GF-D8 (cell line): ENCODE data around the gene NR6A1.
"Not testable (repeated sequence)": the region's sequence is repeated elsewhere in the genome, so short reads cannot be mapped to it uniquely, and the experiment has no call there.

Experiments
- DNase-seq: peaks from one replicate; lab custom pipeline; 2025; lab: John Stamatoyannopoulos, UW

NR6A1 gene

DNA sequence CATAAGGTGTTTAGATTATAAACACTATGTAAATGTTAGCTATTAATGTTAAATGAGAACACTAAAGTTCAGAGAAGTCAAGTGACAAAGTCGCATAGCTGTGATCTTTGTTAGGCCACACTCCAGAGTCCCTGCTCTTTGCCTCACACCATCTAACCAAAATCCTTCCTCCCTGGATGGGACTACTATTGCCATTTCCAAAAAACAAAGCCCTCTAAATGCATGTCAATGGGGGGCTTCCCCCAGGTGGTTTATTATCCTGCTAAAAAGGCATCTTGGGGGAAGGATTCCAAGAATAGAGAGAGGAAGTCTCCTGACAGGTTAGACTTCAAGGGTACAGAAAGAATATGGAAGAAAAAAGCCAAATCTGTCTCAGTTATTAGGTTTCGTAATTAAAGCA, 10.4 kb downstream of the NR6A1 start:
- DNase-seq, result no peak

DNA sequence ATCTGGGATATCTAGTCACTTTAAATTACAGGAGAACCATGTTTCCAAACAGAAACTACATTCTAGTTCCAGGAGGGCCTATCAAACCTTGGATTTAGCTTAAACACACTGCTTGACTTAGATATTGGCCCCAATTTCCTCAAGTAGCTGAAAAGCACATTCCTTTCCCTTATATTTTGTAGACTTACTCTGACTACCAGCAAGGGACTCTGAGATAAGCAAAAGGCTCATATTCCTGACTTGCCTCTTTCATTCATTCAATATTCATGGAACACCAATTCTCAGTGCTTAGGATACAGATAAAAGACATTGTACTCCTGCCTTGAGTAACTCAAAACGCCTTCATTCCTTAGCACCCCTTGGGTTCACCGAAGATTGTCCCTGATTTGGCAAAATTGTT, 11.8 kb downstream of the NR6A1 start:
- no peak for DNase-seq

DNA sequence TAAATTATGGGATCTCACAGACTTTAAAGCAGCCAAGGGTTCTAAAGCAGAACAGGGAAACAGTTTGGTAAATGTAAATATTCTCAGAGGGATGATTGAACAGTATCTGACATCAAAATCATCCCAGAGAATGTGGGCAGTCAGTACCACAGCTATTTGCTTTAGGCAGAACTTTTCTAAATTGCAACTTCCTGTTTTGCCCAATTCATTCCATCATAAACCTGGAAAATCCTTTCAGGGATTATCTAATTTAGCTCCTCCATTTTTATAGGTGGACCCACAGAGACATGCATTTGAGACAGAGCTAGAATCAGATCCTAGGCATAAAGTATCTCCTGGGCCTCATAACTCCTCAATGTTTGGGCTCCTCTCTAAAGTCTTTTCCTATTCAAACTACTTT, 12.4 kb downstream of the NR6A1 start:
- no peak for DNase-seq

GRCh38 chr9:124758061-124758460, 13.1 kb downstream of the NR6A1 start:
- peak; percentile 85 for DNase-seq

DNA sequence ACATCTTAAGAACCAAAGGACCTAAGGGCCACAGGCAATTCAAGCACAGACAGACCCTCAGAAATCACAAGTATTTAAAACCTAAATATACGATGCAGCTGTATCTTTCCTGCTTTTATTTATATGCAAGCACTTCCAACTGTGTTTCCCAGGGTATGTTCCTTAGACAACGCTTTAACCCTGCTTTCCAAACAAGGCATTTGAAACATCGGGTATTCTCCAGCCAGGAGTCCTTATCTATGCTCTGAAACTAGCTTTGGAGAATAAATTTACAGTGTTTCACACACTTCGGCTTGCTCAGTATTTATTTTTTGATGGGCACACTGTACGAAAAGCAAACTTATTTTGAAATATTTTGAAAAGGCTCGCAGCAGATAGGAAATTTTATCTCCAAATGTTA, 13.5 kb downstream of the NR6A1 start:
- no peak for DNase-seq

- no peak for DNase-seq
These were observed 15.1 kb downstream of the NR6A1 start for GRCh38 chr9:124756011-124756410.

DNA sequence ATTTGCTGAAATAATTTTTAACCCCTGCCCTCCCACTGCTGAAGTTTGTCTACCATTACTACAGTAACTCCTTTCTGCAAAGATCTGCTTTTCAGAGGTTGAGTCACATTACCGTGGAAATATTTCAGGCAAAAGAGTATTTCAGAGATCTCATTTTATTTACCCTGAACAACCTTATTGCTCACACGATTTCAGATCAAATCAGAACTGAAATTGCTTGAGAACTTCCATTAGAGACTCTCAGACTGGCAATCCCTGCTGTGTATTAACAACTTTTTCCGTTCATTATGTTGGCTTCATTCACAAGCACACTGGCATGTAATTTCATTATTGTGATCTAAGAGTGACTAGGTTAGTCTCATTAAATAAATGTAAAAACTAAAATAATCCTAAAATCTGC, 16.1 kb downstream of the NR6A1 start:
- DNase-seq, result no peak

DNA sequence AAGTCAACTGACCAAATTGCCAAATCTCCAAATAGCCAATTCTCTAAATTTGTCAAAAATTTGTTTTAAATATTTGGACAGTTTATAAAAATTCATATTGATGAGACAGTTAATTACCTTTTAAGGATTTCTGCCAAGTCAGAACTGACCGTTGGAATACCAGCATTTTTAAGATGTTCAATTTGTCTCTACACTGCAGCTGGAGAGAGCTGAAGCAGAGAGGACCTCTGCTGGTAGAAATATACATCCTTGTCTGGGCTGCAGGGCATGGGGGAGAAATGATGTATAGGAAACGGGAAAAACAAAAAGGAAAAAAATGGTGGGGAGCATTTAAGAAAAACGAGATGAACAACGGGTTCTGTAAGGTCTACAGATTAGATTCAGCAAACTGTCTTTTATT, 16.8 kb downstream of the NR6A1 start:
- no peak for DNase-seq

- DNase-seq, result no peak
These were observed 18.1 kb downstream of the NR6A1 start for GRCh38 chr9:124752967-124753366.

GRCh38 chr9:124749781-124750180, 21.3 kb downstream of the NR6A1 start:
- DNase-seq, result no peak

DNA sequence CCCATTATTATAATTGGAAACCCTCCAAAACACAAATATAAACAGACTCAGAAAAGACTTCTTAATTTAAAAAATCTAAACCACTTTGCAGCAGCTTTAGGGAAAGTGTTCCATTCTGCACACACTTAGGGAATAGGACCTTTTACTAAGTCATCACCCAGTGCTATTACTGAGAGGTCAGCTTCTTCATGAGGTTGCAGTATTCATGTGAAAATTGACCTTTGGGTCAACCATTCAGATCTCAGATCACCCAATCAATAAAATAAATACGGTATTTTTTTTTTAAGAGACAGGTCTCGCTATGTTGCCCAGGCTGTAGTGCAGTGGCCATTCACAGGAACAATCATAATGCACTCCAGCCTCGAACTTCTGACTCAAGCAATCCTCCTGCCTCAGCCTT, 21.8 kb downstream of the NR6A1 start:
- DNase-seq, result no peak

DNA sequence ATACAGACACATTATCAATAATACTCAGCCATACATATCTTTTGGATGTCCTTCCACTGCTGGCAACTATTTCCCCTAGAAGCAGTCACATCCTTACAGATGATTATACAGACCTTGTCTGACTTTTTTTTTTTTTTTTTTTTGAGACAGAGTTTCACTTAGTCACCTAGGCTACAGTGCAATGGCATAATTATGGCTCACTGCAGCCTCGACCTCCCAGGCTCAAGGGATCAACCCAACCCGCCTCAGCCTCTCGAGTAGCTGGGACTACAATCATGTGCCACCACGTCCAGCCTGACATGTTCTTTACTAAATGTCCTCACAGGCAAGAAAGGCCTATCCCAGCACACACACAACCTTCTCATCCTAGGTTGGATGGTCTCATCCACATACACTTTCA, 24.0 kb downstream of the NR6A1 start:
- DNase-seq, result no peak

GRCh38 chr9:124743686-124744348, 27.3 kb downstream of the NR6A1 start:
- no peak for DNase-seq

DNA sequence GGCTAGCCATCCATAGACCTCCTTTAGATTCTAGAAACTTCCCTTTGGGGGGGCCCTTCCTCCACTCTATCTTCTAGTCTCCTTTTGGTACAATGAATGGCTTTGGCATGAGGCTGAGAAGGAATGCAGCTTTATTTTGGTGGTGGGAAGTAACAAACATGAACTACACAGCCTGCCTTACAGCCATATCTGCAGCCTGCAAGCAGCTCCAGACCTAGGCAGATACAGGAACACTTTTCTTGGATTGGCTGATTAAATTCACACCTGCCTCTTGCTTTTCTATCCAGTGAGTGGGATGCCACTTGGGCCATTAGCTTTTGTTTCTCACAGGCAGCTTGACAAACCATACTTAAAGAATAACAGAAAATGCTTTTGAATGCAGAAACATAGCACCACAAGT, 28.2 kb downstream of the NR6A1 start:
- no peak for DNase-seq

- DNase-seq, result no peak
These were observed 29.4 kb downstream of the NR6A1 start for GRCh38 chr9:124741662-124742061.

- no peak for DNase-seq
These were observed 30.0 kb downstream of the NR6A1 start for GRCh38 chr9:124741149-124741548.

DNA sequence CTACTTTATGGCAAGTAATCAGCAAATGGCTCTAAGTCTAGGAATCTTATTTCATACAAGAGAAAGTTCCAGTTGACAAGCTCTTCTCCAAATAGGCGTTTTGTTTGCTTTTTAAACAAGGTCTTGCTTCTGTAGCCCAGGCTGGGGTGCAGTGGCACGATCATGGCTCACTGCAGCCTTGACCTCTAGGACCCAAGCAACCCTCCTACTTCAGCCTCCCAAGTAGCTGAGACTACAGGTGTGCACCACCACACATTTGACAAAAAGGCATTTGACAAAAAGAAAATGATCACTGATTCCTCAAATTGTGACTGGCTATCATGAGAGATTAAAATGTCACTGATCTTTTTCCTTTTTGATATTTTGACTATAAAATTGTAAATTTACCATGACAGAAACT, 31.8 kb downstream of the NR6A1 start:
- DNase-seq, result no peak

DNA sequence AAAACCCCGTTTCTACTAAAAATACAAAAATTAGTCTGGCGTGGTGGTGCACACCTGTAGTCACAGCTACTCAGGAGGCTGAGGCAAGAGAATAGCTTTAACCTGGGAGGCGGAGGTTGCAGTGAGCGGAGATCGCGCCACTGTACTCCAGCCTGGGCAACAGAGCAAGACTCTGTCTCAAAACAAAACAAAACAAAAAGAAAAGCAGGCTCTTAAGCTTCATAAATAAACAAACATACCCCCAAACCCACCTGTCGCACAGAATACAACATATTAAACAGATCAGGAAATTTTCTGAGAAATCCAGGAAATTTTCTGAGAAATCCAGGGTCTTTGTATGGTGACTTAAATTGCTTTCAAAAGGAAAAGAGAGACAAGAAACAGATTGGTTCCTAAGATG, 33.0 kb downstream of the NR6A1 start:
- DNase-seq, result not testable (repeated sequence)

DNA sequence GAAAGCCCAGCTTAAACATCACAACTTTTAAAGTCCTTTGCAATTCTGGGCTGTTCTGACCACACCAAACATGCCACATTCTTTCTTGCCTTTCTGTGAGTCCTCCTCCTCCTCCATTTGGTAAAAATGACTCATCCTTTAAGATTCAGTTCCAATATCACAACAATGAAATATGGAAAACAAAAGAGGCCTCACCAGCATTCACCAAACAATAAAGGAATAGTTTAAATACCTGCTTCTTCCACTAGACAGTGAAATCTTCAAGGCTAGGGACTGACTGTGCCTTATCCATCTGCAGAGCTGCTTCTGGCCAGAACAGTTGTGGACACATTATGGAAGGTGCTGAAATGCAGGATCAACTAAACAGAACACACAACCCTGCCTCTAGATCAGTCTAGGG, 36.0 kb downstream of the NR6A1 start:
- DNase-seq, result no peak

GRCh38 chr9:124734741-124735083, 36.4 kb downstream of the NR6A1 start:
- DNase-seq, result not testable (repeated sequence)

DNA sequence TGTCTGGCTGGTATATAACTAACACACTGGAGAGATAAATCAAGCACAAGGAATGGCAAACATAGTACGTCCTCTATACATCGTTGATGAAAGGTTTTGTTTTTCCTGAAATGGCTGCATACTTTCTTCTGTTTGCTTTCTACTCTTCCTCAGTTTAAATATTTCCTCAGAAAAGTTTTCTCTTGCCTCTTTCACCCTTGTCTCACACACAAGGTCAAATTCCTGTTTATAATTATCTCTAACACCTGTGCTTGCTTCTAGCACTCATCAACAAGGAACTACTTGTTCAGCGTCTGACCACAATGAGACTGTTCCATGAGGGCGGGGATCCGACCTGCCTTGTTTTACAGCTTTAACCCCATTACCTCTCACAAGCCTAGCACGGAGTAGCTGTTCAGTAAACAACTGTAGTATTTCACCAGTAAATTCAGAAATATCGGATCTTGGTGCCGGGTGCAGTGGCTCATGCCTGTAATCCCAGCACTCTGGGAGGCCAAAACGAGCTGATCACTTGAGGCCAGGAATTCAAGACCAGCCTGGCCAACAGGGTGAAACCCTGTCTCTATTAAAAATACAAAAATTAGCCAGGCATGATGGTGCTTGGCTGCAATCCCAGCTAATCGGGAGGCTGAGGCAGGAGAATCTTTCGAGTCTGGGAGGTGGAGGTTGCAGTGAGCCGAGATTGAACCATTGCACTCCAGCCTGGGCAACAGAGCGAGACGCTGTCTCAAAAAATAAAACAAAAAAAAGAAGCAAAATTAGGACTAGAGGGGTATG, 37.0 kb downstream of the NR6A1 start:
- DNase-seq, result no peak

DNA sequence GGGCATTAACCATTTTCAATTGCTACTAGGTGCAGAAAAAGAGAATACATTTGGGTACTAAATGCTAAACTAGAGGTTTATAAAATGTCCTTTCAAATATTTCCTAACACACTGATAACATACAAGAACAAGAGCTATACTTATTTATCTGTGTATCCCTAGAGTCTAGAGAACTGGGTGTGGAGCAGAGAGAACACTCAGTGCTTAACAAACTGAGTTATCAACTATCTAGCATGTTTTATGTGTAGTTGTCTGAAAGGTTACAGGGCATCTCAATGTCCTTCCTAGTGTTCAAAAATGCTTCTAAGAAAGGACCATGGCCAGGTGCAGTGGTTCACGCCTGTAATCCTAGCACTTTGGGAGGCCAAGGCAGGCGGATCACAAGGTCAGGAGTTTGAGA, 40.3 kb downstream of the NR6A1 start:
- no peak for DNase-seq

DNA sequence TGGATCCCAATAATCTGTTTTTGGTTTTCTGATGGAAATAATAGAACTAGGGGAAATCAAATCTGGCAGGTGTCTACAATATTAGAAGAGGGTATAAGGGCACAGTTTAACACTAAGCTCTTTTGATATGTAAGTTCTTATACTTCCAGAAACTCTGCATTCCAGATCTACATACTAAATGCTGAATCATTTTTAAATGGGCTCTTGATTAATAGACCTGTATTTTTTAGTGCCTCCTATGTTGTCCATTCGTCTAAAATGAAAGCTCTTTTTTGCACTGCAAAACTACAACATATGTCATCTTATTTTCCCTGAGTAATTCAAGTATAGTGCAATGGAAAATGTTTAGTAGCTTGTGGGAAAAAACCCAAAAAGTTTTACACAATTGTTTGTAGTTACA, 44.2 kb downstream of the NR6A1 start:
- DNase-seq, result no peak

DNA sequence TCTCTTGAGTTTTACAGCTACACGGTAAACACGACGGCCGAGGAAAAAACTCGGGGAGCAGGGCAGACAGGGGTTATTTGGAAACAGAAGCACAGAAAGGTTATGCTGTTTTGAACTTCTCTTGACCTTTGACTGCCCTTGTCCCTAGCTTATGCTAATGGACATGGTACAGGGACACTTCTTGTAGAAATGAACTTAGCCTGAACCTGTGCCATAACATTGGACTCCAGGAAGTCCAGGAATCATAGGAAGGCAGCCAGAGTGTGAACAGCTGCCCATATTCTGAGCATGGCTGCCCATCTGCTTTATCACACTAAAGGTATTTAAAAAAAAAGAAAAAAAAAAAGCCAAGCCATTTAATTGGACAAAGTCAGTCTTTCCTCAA, 46.1 kb downstream of the NR6A1 start:
- DNase-seq, result no peak
